PC-9 (cell line): ENCODE data around the gene SART3.

Experiments
- EZH2 ChIP-seq: fragments of 200-600 bp; sonication (generic); IDR thresholded peaks from 2 replicates; pipeline ENCODE4 v1.8.0; 2017; ENCODE audit warnings: antibody characterized with exemption, low read depth
- TF ChIP-seq, protein P1 (sequence below): fragments of 200-600 bp; sonication (generic); conservative IDR thresholded peaks from 2 replicates; pipeline ENCODE4 v1.6.1; 2017; ENCODE audit warnings: mixed run types, antibody characterized with exemption, mild to moderate bottlenecking, moderate library complexity

GRCh38 chr12:108561852-108562347 is 927 bp upstream of the SART3 start:
- TF ChIP-seq, protein P1, sequence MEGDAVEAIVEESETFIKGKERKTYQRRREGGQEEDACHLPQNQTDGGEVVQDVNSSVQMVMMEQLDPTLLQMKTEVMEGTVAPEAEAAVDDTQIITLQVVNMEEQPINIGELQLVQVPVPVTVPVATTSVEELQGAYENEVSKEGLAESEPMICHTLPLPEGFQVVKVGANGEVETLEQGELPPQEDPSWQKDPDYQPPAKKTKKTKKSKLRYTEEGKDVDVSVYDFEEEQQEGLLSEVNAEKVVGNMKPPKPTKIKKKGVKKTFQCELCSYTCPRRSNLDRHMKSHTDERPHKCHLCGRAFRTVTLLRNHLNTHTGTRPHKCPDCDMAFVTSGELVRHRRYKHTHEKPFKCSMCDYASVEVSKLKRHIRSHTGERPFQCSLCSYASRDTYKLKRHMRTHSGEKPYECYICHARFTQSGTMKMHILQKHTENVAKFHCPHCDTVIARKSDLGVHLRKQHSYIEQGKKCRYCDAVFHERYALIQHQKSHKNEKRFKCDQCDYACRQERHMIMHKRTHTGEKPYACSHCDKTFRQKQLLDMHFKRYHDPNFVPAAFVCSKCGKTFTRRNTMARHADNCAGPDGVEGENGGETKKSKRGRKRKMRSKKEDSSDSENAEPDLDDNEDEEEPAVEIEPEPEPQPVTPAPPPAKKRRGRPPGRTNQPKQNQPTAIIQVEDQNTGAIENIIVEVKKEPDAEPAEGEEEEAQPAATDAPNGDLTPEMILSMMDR = no peak
- TF ChIP-seq EZH2 = no peak
